Stomach (tissue), 9 donors: ENCODE measurements around the gene FAM13C. TPM values are rescaled to one million over a fixed set of nuclear protein-coding genes. Genes with fewer than 3 reads are reported as not detected.

Source experiments
- DNase-seq, 2 donors: peaks; one replicate each; pipeline versions ENCODE4 v3.0.0 to v3.0.0-alpha.2; 2013 to 2019
- H3K27ac ChIP-seq, 5 donors: fragments of 200-600 bp in 4 of 5; sonication (generic) in 4 of 5; one replicate each; pipeline ENCODE4 v1.5.1; 2013 to 2019; ENCODE audit warnings: mild to moderate bottlenecking in 1 of 5, moderate library complexity in 1 of 5
- H3K27me3 ChIP-seq, 3 donors: fragments of 200-600 bp; sonication (generic); one replicate each; pipeline ENCODE4 v1.5.1; 2017 to 2019; ENCODE audit warnings: mixed run types in 1 of 3
- H3K36me3 ChIP-seq, 4 donors: fragments of 200-600 bp; sonication (generic); 1 replicate in 3 of 4; 2 replicates in 1 of 4; pipeline ENCODE4 v1.5.1; 2016 to 2019
- H3K4me1 ChIP-seq, 4 donors: fragments of 200-600 bp; sonication (generic); one replicate each; pipeline ENCODE4 v1.5.1; 2016 to 2019
- H3K4me3 ChIP-seq, 4 donors: fragments of 200-600 bp; sonication (generic) in 3 of 4; one replicate each; pipeline ENCODE4 v1.5.1; 2016 to 2019; ENCODE audit warnings: mild to moderate bottlenecking in 1 of 4
- H3K9me3 ChIP-seq, 4 donors: fragments of 200-600 bp; sonication (generic); one replicate each; pipeline ENCODE4 v1.5.1; 2016 to 2019
- CTCF ChIP-seq, 7 experiments: fragments of 450-650 bp in 4 of 7; fragments of 200-600 bp in 3 of 7; sonication (generic) in 3 of 7; IDR thresholded peaks; one replicate each; pipeline ENCODE4 v1.5.1; 2016 to 2019; ENCODE audit warnings: antibody characterized with exemption in 7 of 7, control low read depth in 2 of 7, mild to moderate bottlenecking in 1 of 7
- EP300 ChIP-seq: sonication (generic); formaldehyde crosslinking; IDR thresholded peaks from one replicate; pipeline ENCODE4 v1.6.1; 2017; ENCODE audit warnings: antibody characterized with exemption
- POLR2A ChIP-seq, 4 donors: fragments of 450-650 bp; IDR thresholded peaks; one replicate each; pipeline ENCODE4 v1.6.1; 2016; ENCODE audit warnings: antibody characterized with exemption in 4 of 4, control low read depth in 2 of 4, mild to moderate bottlenecking in 1 of 4, moderate library complexity in 1 of 4
- POLR2AphosphoS5 ChIP-seq, 3 donors: sonication (generic); formaldehyde crosslinking; IDR thresholded peaks; one replicate each; pipeline ENCODE4 v1.6.1; 2016; ENCODE audit warnings: antibody characterized with exemption in 3 of 3
- WGBS, 5 donors: extraction: QIAGEN DNeasy Blood & Tissue Kit in 3 of 5; methylation state at CpG; one replicate each; pipeline versions ENCODE4 v1.1.5 to v1.1.7; 2013 to 2018; 5-methylcytosine and 5-hydroxymethylcytosine counted together
- intact Hi-C: fragments of 100-400 bp; cut with DNase I; formaldehyde crosslinking; loops from one replicate; pipeline ENCODE4 v1.15.1; 2023; ENCODE audit warnings: low total_unique reads
- polyA plus RNA-seq, 3 donors: library from polyadenylated mRNA; stranded (reverse); fragments of 200-250 nt; gene quantifications; one replicate each; pipeline ENCODE4 v1.2.3, GENCODE V29; 2013
- total RNA-seq, 5 donors: library from RNA; depleted of rRNA; stranded (reverse); fragments of >200 nt; gene quantifications; one replicate each; pipeline versions ENCODE4 v1.1.0 to v1.2.3, GENCODE V29; 2014 to 2016
- donor health status: healthy with polysubstance abuse.
- donor health status: Bipolar disorder and iron deficiency.
- donor health status: healthy.

FAM13C gene
- total and polyA plus RNA-seq, 8 donors = 0.89 to 47.3 (median 9.2) TPM

- Histone ChIP-seq H3K27me3 (no peaks in the 10 kb centered on the region), H3K27ac (peak overlapping the region in 3 of 5 donors; percentile 1 to 44 (median 21)), H3K4me3 (no peak overlapping the region), H3K36me3 (no peaks in the 10 kb centered on the region), H3K4me1 (no peaks in the 10 kb centered on the region), H3K9me3 (no peaks in the 10 kb centered on the region)
- no peak for TF ChIP-seq EP300
- TF ChIP-seq POLR2AphosphoS5 (IDR thresholded peaks at IDR 0.05) = no peak
- TF ChIP-seq CTCF (IDR thresholded peaks at IDR 0.05) = no peak
- TF ChIP-seq POLR2A (IDR thresholded peaks at IDR 0.05) = no peak
- no peak for DNase-seq
- intact Hi-C loops = no loop called here
Observed at GRCh38 chr10:59311025-59311424, 51.3 kb downstream of the FAM13C start.

- intact Hi-C loops = no loop called here
- WGBS, 5 donors = 58 to 78% (median 73%) methylated on average over 3 of the region's 3 CpGs
- H3K27ac ChIP-seq = peak overlapping the region in 1 of 5 donors; percentile 44
- H3K36me3 ChIP-seq = no peaks in the 10 kb centered on the region
- DNase-seq = no peak
- TF ChIP-seq CTCF (IDR thresholded peaks at IDR 0.05) (no peak), EP300 (no peak), POLR2A (IDR thresholded peaks at IDR 0.05) (no peak), POLR2AphosphoS5 (IDR thresholded peaks at IDR 0.05) (no peak)
- no peaks in the 10 kb centered on the region for H3K4me1 ChIP-seq
- H3K9me3 ChIP-seq = no peaks in the 10 kb centered on the region
- no peak overlapping the region for H3K4me3 ChIP-seq
- no peaks in the 10 kb centered on the region for H3K27me3 ChIP-seq
Observed at GRCh38 chr10:59310324-59310914, 51.9 kb downstream of the FAM13C start.

GRCh38 chr10:59304521-59305097, 57.7 kb downstream of the FAM13C start:
- TF ChIP-seq CTCF (IDR thresholded peaks at IDR 0.05) = no peak
- TF ChIP-seq EP300 = no peak
- no peak for TF ChIP-seq POLR2AphosphoS5 (IDR thresholded peaks at IDR 0.05)
- TF ChIP-seq POLR2A (IDR thresholded peaks at IDR 0.05) = no peak
- Histone ChIP-seq H3K36me3 (peaks cover 0 to 7% (median 0%) of the 10 kb centered on the region in 4 donors), H3K4me3 (no peak overlapping the region), H3K27me3 (no peaks in the 10 kb centered on the region), H3K27ac (no peak overlapping the region), H3K9me3 (no peaks in the 10 kb centered on the region), H3K4me1 (no peaks in the 10 kb centered on the region)
- intact Hi-C loops = no loop called here
- no peak for DNase-seq
- 50 to 88% (median 75%) methylated on average over 1 to 2 of the region's 2 CpGs for WGBS, 5 donors

GRCh38 chr10:59303018-59303417, 59.3 kb downstream of the FAM13C start:
- intact Hi-C loops = no loop called here
- no peaks in the 10 kb centered on the region for H3K27me3 ChIP-seq
- no peak overlapping the region for H3K4me3 ChIP-seq
- H3K27ac ChIP-seq = no peak overlapping the region
- peaks cover 0 to 7% (median 0%) of the 10 kb centered on the region in 4 donors for H3K36me3 ChIP-seq
- H3K9me3 ChIP-seq = no peaks in the 10 kb centered on the region
- WGBS, 5 donors = 3 to 31% (median 20%) methylated on average over 1 of the region's 1 CpG
- no peak for DNase-seq
- TF ChIP-seq POLR2AphosphoS5 (IDR thresholded peaks at IDR 0.05) = no peak
- TF ChIP-seq EP300 = no peak
- no peak for TF ChIP-seq POLR2A (IDR thresholded peaks at IDR 0.05)
- TF ChIP-seq CTCF (IDR thresholded peaks at IDR 0.05) = no peak
- H3K4me1 ChIP-seq = no peaks in the 10 kb centered on the region
